GM21515 (cell line): ENCODE data around the gene GPATCH4.
"Not testable (repeated sequence)": the region's sequence is repeated elsewhere in the genome, so short reads cannot be mapped to it uniquely, and the experiment has no call there.

Experiments used
- ATAC-seq: cut with Tn5 transposase; IDR thresholded peaks from one replicate; pipeline ENCODE4 v1.9.1; 2021; ENCODE audit not compliant: unreplicated experiment

GPATCH4 gene

DNA sequence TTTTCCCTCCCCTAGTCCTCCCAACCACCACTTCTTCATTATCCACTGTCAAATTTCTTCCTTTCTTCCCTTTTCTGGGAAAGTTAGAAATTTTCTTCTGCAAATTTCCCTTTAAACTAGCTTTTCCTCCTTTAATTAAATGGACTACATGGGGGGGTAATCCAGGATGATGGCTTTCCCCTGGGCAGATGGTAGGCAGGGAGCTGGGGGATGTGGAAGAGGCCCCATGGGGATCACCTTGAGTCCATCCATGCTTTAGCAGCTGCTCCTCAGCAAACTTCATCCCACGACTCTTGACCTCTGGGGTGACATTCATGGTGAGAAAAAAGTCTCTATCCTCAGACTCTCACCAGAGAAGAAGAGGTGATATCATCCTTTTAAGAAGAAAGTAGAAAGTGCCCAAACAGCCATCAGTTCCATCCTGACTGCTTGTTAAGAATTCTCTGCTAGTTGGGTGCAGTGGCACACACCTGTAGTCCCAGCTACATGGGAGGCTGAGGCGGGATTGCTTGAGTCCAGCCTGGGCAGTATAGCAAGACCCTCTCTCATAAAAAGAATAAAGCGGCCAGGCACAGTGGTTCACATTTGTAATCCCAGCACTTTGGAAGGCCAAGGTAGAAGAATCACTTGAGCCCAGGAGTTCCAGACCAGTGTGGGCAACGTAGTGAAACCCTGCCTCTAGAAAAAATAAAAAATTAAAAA lies 2.4 kb downstream of the GPATCH4 start:
- ATAC-seq = no peak

DNA sequence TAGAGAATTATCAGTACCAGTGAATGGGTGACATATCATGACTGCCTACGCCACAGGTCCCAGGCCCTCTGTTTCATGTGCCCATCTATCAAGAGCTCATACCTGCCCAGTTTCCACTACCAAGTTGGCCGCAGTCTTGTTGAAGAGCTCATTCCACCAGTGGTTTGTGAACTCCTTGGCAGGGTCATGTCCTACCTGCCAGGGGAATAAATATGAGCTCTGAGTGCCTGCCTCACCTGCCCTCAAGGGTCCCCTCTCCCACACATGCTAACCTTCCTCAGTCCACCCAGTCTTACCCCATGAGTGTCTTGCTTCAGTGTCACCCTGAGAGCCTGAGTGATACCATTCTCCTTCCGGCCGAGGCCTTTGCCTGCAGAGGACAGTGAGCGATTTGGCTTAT lies 3.2 kb downstream of the GPATCH4 start:
- no peak for ATAC-seq

DNA sequence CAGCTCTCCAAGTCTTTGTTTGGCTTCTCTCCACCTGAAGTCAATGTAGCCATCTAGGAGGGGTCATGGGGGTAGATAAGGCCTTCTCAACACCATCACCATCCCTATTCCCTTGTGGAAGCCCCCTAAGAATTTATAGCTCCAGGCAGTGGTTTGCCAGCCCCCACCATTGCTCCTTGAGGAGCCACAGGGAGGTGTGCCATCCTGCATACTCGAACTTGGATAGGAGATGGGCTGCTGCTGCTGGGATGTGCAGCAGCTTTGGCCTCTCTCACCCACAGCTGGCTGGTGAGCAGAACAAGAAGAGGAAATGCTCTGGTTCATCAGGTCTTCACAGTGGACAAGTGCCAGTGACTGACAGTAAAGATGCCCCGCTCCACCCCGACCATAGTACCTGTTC lies 4.9 kb downstream of the GPATCH4 start:
- ATAC-seq = no peak

- no peak for ATAC-seq
Observed at GRCh38 chr1:156595016-156595415, 6.3 kb downstream of the GPATCH4 start.

GRCh38 chr1:156594190-156594589 lies 7.1 kb downstream of the GPATCH4 start:
- ATAC-seq = no peak

DNA sequence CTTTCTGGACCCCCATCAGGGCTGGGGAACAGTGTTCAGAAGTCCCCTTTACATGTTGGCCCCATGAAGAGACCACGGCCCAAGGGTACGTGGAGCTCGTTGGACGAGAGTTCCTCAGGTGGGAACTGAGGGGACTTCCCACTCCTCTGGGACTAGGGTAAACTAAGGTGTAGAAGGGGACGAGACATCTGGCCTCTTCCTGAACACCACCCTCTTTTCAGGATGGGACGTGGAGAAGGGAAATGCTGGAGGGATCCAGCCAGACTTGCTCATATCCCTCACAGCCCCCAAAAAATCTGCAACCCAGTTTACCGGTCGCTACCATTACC lies 7.7 kb downstream of the GPATCH4 start:
- ATAC-seq = no peak

GRCh38 chr1:156592910-156593660 lies 8.2 kb downstream of the GPATCH4 start:
- ATAC-seq = no peak

GRCh38 chr1:156592158-156592909 lies 8.9 kb downstream of the GPATCH4 start:
- ATAC-seq = no peak

GRCh38 chr1:156591432-156592157 lies 9.7 kb downstream of the GPATCH4 start, which contains the start of gene NAXE:
Gene NAXE, plus strand, starts transcription at chr1:156591776. Its CDS starts 29 bp downstream, at chr1:156591805.
- peak; percentile 75 for ATAC-seq

GRCh38 chr1:156591181-156591431 lies 10.2 kb downstream of the GPATCH4 start:
- peak; percentile 20 for ATAC-seq

DNA sequence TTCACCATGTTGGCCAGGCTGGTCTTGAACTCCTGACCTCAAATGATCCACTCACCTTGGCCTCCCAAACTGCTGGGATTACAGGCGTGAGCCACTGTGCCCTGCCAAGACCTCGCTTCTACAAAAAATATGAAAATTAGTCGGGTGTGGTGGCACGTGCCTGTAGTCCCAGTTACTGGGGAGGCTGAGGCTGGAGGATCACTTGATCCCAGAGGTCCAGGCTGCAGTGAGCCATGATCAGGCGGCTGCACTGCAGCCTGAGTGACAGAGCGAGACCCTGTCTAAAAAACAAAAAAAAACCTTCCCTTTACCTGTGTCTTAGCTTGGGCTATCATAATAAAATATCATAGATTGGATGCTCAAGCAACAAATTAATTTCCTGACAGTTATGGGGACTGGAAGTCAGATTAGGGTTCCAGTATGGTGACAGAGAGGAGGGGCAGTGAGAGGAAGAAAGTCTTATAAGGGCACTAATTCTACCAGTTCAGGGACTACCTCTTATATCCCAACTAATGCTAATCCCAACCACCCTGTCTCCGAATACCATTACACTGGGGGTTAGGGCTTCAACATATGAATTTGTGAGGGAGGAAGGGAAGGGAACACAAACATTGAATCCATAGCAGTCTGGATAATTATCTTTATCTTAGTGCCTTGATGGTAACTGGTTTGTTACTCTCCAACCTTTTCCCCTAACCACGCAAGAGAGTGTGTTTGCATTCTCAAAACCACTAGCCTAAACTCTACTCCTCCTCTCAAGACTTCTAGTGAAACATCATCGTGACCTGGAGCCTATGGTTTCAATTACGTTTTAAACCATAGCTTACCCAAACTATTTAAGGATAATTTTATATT lies 10.7 kb downstream of the GPATCH4 start:
- ATAC-seq = no peak

DNA sequence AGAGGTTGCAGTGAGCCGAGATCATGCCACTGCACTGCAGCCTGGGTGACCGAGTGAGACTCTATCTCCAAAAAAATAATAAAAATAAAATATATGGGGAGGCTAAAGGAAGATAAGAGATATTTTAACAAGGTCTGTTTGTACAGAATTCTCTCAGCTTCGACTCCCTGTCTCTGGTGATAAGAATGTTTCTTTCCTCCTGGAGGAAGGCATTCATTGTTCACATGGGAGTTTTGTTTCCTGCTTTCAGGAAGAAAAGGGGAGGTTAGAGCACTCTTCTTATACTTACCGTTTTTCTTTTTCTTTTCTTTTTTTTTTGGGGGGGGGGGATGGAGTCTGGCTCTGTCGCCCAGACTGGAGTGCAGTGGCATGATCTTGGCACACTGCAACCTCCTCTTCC lies 11.7 kb downstream of the GPATCH4 start:
- no peak for ATAC-seq

GRCh38 chr1:156587927-156588326 lies 13.4 kb downstream of the GPATCH4 start:
- ATAC-seq = not testable (repeated sequence)

DNA sequence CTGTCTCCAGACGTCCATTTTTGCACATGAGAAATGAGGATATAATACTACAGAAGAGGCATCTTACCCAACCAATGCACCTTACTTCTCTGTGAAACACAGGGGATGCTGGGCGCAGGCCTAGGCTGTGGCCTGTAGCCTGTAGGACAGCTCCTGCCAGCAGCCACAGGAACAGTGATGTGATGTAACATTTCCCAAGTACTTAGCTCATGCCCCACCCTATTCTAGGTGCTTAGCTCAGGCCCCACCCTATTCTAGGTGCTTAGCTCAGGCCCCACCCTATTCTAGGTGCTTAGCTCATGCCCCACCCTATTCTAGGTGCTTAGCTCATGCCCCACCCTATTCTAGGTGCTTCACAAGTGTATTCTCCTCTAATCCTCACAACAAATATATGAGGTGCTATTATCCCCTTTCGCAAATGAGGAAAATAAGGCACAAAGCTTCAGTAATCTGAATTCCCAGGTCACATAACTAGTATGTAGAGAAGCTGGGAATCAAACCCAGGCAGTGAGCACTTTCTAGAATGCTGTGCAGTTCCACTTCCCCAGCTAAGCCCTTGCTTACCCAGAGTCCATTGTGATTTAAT lies 14.3 kb downstream of the GPATCH4 start:
- ATAC-seq = no peak

- ATAC-seq = no peak
Observed at GRCh38 chr1:156586323-156586722, 15.0 kb downstream of the GPATCH4 start.

GRCh38 chr1:156584813-156585212 lies 16.5 kb downstream of the GPATCH4 start:
- no peak for ATAC-seq

GRCh38 chr1:156583821-156584622 lies 17.3 kb downstream of the GPATCH4 start:
- no peak for ATAC-seq

- ATAC-seq = no peak
Observed at GRCh38 chr1:156582388-156583017, 18.8 kb downstream of the GPATCH4 start.
